ENCODE data around the gene HLA-DOA.

HLA-DOA gene

DNA sequence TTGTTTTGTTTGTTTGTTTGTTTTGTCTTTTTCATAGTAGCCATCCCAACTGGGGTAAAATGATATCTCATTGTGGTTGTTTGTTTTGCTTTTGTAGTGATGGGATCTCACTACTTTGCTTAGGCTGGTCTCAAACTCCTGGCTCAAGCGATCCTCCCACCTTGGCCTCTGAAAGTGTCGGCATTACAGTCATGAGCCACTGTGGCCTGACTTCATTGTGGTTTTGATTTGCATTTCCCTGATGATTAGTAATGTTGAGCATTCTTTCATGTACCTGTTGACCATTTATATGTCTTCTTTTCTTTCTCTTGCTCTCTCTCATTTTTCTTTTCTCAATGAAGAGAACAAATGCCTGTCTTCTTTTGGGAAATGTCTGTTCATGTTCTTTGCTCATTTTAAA is 30.8 kb upstream of the HLA-DOA start:
- H3K4me3 ChIP-seq (ENCODE audit: low read depth, low read length), result no peak overlapping the region
- no peak for TF ChIP-seq CTCF (IDR thresholded peaks at IDR 0.05; ENCODE audit: control insufficient read depth, extremely low read depth, insufficient read depth)
- no peak for DNase-seq (ENCODE audit: low read depth)

GRCh38 chr6:33036535-33036934 is 27.1 kb upstream of the HLA-DOA start:
- no peak for TF ChIP-seq CTCF (IDR thresholded peaks at IDR 0.05; ENCODE audit: control insufficient read depth, extremely low read depth, insufficient read depth)
- H3K4me3 ChIP-seq (ENCODE audit: low read depth, low read length), result no peak overlapping the region
- DNase-seq (ENCODE audit: low read depth), result no peak

DNA sequence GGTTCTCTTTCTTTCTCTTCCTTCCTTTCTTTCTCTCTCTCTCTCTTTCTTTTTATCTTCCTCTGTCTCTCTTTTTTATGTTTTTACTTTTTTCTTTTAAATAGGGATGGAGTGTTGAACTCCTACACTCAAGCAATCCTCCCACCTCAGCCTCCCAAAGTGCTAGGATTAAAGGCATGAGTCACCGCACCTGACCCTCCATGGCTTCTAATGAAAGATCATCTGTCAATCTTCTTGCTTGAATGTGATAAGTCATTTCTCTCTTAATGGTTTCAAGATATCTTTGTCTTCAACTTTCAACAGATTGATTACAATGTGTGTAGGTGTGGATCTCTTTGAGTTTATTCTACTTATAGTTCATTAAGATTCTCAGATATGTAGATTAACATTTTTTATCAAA is 25.2 kb upstream of the HLA-DOA start:
- H3K4me3 ChIP-seq (ENCODE audit: low read depth, low read length), result no peak overlapping the region
- TF ChIP-seq CTCF (IDR thresholded peaks at IDR 0.05; ENCODE audit: control insufficient read depth, extremely low read depth, insufficient read depth), result no peak
- no peak for DNase-seq (ENCODE audit: low read depth)

GRCh38 chr6:33030245-33030644 is 20.9 kb upstream of the HLA-DOA start:
- DNase-seq (ENCODE audit: low read depth), result no peak
- H3K4me3 ChIP-seq (ENCODE audit: low read depth, low read length), result no peak overlapping the region
- no peak for TF ChIP-seq CTCF (IDR thresholded peaks at IDR 0.05; ENCODE audit: control insufficient read depth, extremely low read depth, insufficient read depth)

- no peak overlapping the region for H3K4me3 ChIP-seq (ENCODE audit: low read depth, low read length)
- no peak for DNase-seq (ENCODE audit: low read depth)
- TF ChIP-seq CTCF (IDR thresholded peaks at IDR 0.05; ENCODE audit: control insufficient read depth, extremely low read depth, insufficient read depth), result no peak
These were observed 20.2 kb upstream of the HLA-DOA start for GRCh38 chr6:33029328-33030184.

- no peak for DNase-seq (ENCODE audit: low read depth)
- no peak overlapping the region for H3K4me3 ChIP-seq (ENCODE audit: low read depth, low read length)
- no peak for TF ChIP-seq CTCF (IDR thresholded peaks at IDR 0.05; ENCODE audit: control insufficient read depth, extremely low read depth, insufficient read depth)
These were observed 18.9 kb upstream of the HLA-DOA start for GRCh38 chr6:33028220-33028849.
